ENCODE results near the gene WBP1.

Gene WBP1

DNA sequence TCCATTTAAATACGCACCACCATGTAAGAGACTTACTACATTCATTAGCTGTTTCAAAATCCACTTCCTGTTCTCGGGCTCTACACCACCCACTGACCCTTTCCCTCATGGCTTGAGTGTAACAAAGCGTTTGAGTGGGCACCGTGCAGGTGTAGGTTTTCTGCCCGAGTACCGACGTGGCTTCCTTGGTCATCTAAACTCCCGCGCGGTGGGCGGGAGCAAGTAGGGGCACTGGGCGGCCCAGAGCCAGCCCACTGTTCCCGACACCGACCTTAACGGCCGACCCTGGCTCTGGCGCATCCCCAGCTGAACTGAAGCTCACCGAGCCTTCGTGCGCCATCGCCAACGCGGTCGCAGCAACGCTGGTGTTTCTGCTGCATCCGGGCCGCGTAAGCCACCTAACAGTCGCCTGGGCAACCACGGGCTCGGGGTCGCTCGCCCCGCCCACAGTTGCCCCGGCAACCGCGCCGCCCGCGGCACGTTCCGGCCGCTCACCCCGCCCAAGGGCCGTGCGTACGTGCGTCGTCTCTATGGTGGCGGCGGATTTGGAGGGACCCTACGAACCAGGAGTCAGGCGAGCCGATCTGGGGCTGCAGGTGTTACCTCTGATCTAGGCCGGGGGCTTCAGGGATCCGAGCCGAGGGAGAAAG is 36.9 kb upstream of the WBP1 start, which contains the start of the genes C2orf81 and WDR54:
C2orf81 (minus strand) TSS at position 399 of the 650 bp plus-strand sequence; CDS start at position 340, 59 bp downstream.
WDR54 (plus strand) TSS at position 510 of the 650 bp plus-strand sequence. CDS start 424 bp downstream, outside the sequence.
- TF ChIP-seq, protein P1, sequence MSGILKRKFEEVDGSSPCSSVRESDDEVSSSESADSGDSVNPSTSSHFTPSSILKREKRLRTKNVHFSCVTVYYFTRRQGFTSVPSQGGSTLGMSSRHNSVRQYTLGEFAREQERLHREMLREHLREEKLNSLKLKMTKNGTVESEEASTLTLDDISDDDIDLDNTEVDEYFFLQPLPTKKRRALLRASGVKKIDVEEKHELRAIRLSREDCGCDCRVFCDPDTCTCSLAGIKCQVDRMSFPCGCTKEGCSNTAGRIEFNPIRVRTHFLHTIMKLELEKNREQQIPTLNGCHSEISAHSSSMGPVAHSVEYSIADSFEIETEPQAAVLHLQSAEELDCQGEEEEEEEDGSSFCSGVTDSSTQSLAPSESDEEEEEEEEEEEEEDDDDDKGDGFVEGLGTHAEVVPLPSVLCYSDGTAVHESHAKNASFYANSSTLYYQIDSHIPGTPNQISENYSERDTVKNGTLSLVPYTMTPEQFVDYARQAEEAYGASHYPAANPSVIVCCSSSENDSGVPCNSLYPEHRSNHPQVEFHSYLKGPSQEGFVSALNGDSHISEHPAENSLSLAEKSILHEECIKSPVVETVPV (CRISPR knock-in tag; IDR thresholded peaks at IDR 0.05), result no peak
- peak; percentile 73; the same call in 1 of the 2 replicates for TF ChIP-seq ZFP3 (CRISPR knock-in tag; IDR thresholded peaks at IDR 0.05)
- TF ChIP-seq, protein P2, sequence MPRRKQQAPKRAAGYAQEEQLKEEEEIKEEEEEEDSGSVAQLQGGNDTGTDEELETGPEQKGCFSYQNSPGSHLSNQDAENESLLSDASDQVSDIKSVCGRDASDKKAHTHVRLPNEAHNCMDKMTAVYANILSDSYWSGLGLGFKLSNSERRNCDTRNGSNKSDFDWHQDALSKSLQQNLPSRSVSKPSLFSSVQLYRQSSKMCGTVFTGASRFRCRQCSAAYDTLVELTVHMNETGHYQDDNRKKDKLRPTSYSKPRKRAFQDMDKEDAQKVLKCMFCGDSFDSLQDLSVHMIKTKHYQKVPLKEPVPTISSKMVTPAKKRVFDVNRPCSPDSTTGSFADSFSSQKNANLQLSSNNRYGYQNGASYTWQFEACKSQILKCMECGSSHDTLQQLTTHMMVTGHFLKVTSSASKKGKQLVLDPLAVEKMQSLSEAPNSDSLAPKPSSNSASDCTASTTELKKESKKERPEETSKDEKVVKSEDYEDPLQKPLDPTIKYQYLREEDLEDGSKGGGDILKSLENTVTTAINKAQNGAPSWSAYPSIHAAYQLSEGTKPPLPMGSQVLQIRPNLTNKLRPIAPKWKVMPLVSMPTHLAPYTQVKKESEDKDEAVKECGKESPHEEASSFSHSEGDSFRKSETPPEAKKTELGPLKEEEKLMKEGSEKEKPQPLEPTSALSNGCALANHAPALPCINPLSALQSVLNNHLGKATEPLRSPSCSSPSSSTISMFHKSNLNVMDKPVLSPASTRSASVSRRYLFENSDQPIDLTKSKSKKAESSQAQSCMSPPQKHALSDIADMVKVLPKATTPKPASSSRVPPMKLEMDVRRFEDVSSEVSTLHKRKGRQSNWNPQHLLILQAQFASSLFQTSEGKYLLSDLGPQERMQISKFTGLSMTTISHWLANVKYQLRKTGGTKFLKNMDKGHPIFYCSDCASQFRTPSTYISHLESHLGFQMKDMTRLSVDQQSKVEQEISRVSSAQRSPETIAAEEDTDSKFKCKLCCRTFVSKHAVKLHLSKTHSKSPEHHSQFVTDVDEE (CRISPR knock-in tag; IDR thresholded peaks at IDR 0.05), result 0 out of 2 replicates have a peak, but pooled peaks have one; percentile 24
- ATAC-seq, result peak; percentile 92

DNA sequence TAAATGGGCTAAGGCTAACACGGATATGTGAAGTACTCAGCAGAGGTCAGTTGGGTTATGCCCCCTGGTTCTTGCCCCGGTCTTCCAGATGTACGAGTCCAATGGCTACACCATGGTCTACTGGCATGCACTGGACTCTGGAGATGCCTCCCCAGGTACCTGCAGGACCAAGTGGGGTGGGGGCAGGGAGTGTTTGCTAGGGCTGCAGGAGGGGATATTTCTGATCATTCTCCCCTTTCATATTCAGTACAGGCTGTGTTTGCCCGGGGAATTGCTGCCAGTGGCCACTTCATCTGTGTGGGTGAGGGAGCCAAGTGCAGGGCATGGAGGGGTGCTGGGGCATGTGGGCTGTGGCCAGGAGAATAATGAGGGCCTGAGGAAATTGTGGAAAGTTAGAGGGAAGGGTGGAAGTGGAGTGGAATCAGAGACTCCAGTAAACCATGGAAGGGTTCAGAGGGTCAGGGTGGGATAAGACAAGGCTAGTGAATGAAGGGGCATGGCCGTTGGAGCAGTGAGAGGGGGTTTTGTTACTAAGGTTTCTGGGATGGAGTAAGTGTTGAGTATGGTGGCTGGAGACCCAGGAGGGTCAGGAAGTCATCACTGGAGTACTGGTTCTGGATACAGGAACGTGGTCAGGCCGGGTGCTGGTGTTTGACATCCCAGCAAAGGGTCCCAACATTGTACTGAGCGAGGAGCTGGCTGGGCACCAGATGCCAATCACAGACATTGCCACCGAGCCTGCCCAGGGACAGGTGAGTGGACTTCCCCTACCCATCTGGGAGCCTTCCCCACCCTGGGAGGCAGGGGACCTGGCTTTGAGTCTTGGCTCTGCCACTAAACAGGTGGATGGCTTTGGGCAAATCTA is 34.8 kb upstream of the WBP1 start:
- ATAC-seq, result no peak
- TF ChIP-seq ZFP3 (CRISPR knock-in tag; IDR thresholded peaks at IDR 0.05) (no peak), SNAI2 (CRISPR knock-in tag; IDR thresholded peaks at IDR 0.05) (no peak), ZFP30 (CRISPR knock-in tag; IDR thresholded peaks at IDR 0.05) (no peak), GLIS3 (CRISPR knock-in tag; IDR thresholded peaks at IDR 0.05) (no peak), PPARA (CRISPR knock-in tag; IDR thresholded peaks at IDR 0.05; ENCODE audit: borderline replicate concordance) (no peak), BACH2 (CRISPR knock-in tag; IDR thresholded peaks at IDR 0.05; ENCODE audit: borderline replicate concordance) (no peak)
- TF ChIP-seq, protein P2 (CRISPR knock-in tag; IDR thresholded peaks at IDR 0.05), result no peak
- TF ChIP-seq, protein P3, sequence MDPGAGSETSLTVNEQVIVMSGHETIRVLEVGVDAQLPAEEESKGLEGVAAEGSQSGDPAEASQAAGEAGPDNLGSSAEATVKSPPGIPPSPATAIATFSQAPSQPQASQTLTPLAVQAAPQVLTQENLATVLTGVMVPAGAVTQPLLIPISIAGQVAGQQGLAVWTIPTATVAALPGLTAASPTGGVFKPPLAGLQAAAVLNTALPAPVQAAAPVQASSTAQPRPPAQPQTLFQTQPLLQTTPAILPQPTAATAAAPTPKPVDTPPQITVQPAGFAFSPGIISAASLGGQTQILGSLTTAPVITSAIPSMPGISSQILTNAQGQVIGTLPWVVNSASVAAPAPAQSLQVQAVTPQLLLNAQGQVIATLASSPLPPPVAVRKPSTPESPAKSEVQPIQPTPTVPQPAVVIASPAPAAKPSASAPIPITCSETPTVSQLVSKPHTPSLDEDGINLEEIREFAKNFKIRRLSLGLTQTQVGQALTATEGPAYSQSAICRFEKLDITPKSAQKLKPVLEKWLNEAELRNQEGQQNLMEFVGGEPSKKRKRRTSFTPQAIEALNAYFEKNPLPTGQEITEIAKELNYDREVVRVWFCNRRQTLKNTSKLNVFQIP (CRISPR knock-in tag; IDR thresholded peaks at IDR 0.05; ENCODE audit: borderline replicate concordance, low read depth), result no peak
- TF ChIP-seq, protein P4, sequence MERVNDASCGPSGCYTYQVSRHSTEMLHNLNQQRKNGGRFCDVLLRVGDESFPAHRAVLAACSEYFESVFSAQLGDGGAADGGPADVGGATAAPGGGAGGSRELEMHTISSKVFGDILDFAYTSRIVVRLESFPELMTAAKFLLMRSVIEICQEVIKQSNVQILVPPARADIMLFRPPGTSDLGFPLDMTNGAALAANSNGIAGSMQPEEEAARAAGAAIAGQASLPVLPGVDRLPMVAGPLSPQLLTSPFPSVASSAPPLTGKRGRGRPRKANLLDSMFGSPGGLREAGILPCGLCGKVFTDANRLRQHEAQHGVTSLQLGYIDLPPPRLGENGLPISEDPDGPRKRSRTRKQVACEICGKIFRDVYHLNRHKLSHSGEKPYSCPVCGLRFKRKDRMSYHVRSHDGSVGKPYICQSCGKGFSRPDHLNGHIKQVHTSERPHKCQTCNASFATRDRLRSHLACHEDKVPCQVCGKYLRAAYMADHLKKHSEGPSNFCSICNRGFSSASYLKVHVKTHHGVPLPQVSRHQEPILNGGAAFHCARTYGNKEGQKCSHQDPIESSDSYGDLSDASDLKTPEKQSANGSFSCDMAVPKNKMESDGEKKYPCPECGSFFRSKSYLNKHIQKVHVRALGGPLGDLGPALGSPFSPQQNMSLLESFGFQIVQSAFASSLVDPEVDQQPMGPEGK (CRISPR knock-in tag; IDR thresholded peaks at IDR 0.05; ENCODE audit: borderline replicate concordance), result no peak
- TF ChIP-seq, protein P1 (CRISPR knock-in tag; IDR thresholded peaks at IDR 0.05), result no peak
